ENCODE measurements around the gene TMEM42.
"Not testable (repeated sequence)": the region's sequence is repeated elsewhere in the genome, so short reads cannot be mapped to it uniquely, and the experiment has no call there.

DNA sequence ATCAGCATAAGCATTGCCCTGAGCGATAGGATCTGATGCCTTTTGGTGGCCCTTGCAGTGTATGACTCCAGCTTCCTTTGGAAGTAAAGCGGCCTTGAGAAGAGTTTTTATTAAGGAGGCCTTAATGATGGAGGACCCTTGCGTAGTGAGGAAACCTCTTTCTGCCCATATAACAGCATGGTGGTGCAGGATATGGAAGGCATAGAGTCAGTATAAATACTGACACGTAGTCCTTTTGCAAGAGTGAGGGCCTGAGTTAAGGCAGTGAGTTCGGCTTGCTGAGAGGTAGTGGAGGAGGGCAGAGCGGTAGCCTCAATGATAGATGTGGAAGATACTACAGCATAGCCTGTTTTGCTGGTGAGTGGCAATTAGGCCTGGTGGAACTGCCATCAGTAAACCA, 5.0 kb upstream of the TMEM42 start:
- TF ChIP-seq CTCF (IDR thresholded peaks at IDR 0.05; ENCODE audit: insufficient read depth, low read length); REST (IDR thresholded peaks at IDR 0.05; ENCODE audit: insufficient replicate concordance, low read depth); POLR2AphosphoS5 (IDR thresholded peaks at IDR 0.05; ENCODE audit: low read depth); SPI1 (IDR thresholded peaks at IDR 0.05; ENCODE audit: borderline replicate concordance, low read depth); GABPA (IDR thresholded peaks at IDR 0.05; ENCODE audit: low read depth): not testable (repeated sequence)

Data from HL-60 (cell line).